Caco-2 (cell line): ENCODE measurements around the gene FKBP1B. TPM values are rescaled to one million over a fixed set of nuclear protein-coding genes. Genes with fewer than 3 reads are reported as not detected.
"Not testable (repeated sequence)": the region's sequence is repeated elsewhere in the genome, so short reads cannot be mapped to it uniquely, and the experiment has no call there.

Source experiments
- BruUV-seq: library from RNA; stranded (reverse); fragments of 400-500 nt; replicated peaks from 2 replicates; lab custom pipeline; 2021; lab: Mats Ljungman, UMichigan
- CTCF ChIA-PET: fragments of 300-600 bp; sonication (Branson Sonifier 250); formaldehyde crosslinking; loops from one replicate; lab custom pipeline; 2022; ENCODE audit warnings: antibody characterized with exemption; lab: Charles Lee
- POLR2A ChIA-PET: fragments of 300-600 bp; sonication (Branson Sonifier 250); formaldehyde crosslinking; loops from one replicate; lab custom pipeline; 2022; ENCODE audit warnings: antibody characterized with exemption; lab: Charles Lee
- DNase-seq, 2 experiments: peaks; one replicate each; pipeline versions ENCODE4 v3.0.0 to v3.0.0-alpha.2; 2020 to 2022
- H3K27me3 ChIP-seq: replicated peaks from 2 replicates; pipeline ENCODE4 v1.6.0; 2011; ENCODE audit warnings: low read length; ENCODE audit not compliant: control insufficient read depth, insufficient read depth
- H3K36me3 ChIP-seq: 2 replicates; pipeline ENCODE4 v1.5.1; 2011; ENCODE audit warnings: low read length; ENCODE audit not compliant: control insufficient read depth, insufficient read depth
- H3K4me1 ChIP-seq: fragments of 250-450 bp; sonication (Bioruptor Pico); 2 replicates; pipeline ENCODE4 v1.5.1; 2020; ENCODE audit warnings: mild to moderate bottlenecking
- H3K4me3 ChIP-seq: 2 replicates; pipeline ENCODE4 v1.5.1; 2011; ENCODE audit warnings: low read depth, mild to moderate bottlenecking, control low read depth, low read length
- H3K9me3 ChIP-seq: fragments of 250-450 bp; sonication (Bioruptor Pico); 2 replicates; pipeline ENCODE4 v1.5.1; 2020; ENCODE audit warnings: mild to moderate bottlenecking, moderate library complexity
- H3K27ac Mint-ChIP-seq: one replicate; pipeline ENCODE4 v1.8.0; 2022; ENCODE audit warnings: mixed read lengths; ENCODE audit not compliant: unreplicated experiment
- H3K27me3 Mint-ChIP-seq: one replicate; pipeline ENCODE4 v1.8.0; 2022; ENCODE audit warnings: mixed read lengths; ENCODE audit not compliant: insufficient read depth, unreplicated experiment
- H3K36me3 Mint-ChIP-seq: one replicate; pipeline ENCODE4 v1.8.0; 2022; ENCODE audit warnings: mild to moderate bottlenecking, mixed read lengths; ENCODE audit not compliant: insufficient read depth, unreplicated experiment
- H3K4me1 Mint-ChIP-seq: one replicate; pipeline ENCODE4 v1.8.0; 2022; ENCODE audit warnings: low read depth, mixed read lengths; ENCODE audit not compliant: unreplicated experiment
- H3K4me3 Mint-ChIP-seq: one replicate; pipeline ENCODE4 v1.8.0; 2022; ENCODE audit warnings: mild to moderate bottlenecking, moderate library complexity, mixed read lengths; ENCODE audit not compliant: unreplicated experiment
- H3K9me3 Mint-ChIP-seq: one replicate; pipeline ENCODE4 v1.8.0; 2022; ENCODE audit warnings: mixed read lengths; ENCODE audit not compliant: unreplicated experiment
- intact Hi-C: fragments of 100-400 bp; cut with micrococcal nuclease; formaldehyde crosslinking; loops from one replicate; pipeline ENCODE4 v1.10.0; 2022; ENCODE audit not compliant: unreplicated experiment
- total RNA-seq: library from RNA; stranded (reverse); gene quantifications from 2 replicates; pipeline ENCODE4 v1.2.3, GENCODE V29; 2022
- TF ChIP-seq, protein P1 (sequence below), 2 experiments: fragments of 200-600 bp in 1 of 2; IDR thresholded peaks; 1 replicate in 1 of 2; 2 replicates in 1 of 2; pipeline versions ENCODE4 v1.5.1 to v1.8.0; 2011 to 2022; ENCODE audit warnings: antibody characterized with exemption in 1 of 2, control low read depth in 1 of 2, inconsistent platforms in 1 of 2, low read depth in 1 of 2, low read length in 1 of 2, mild to moderate bottlenecking in 1 of 2, moderate library complexity in 1 of 2; ENCODE audit not compliant: insufficient read depth in 1 of 2, severe bottlenecking in 1 of 2, unreplicated experiment in 1 of 2

Gene FKBP1B
- total RNA-seq, 1 experiment from 2014 or later, result 3.2 TPM

DNA sequence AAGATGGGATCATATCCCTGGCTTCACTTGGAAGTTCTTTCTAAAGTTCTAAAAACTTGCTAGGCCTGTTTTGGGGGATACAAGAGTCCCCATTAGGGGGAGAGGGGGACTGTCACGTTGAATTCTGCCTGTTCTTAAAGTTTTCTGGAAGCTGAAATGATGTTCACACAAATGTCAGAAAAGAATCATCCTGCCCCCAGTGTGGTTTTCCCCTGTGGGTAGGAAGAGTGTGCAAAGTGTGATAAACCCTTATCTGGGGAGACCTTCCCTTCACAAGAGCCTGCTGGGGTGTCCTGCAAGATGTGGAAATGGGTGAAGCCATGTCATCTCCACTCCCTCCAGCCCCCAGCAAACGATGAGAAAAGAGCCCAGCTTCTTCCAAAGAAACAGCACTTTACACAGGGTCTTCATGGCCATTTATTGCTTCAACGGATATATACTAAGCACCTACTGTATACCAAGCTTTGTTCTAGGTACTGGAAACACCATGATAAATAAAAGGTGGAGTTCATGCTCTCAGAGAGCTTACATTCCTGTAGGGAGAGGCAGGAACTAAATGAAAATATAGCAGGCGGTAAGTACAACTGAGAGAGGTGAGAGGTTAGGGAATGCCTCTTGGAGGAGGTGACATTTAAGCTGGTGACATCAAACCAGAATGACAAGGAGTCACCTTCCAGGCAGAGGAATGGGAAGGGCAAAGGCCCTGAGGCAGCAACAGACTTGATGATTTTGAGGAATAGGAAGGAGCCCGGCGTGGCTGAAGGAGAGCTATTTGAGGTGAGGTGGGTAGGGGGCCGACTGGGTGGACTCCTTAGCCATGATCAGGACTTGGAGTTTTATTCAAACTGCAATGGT, 38.1 kb upstream of the FKBP1B start:
- Histone ChIP-seq H3K4me3 (no peak overlapping the region), H3K27me3 (no peaks in the 10 kb centered on the region), H3K36me3 (no peaks in the 10 kb centered on the region), H3K9me3 (no peaks in the 10 kb centered on the region), H3K4me1 (peaks cover 17% of the 10 kb centered on the region)
- ChIA-PET POLR2A (no interaction called here), CTCF (interaction anchor here (0.7 to 1.4 kb wide), 2 partner anchors 84 to 589 kb away, joined by 3 read pairs; no protein-coding TSS in a partner anchor)
- Mint-ChIP-seq H3K4me3 (no peak overlapping the region), H3K27ac (no peak overlapping the region), H3K4me1 (peaks cover 29% of the 10 kb centered on the region), H3K9me3 (no peaks in the 10 kb centered on the region), H3K36me3 (no peaks in the 10 kb centered on the region), H3K27me3 (no peaks in the 10 kb centered on the region)
- BruUV-seq, result no TSS peak
- intact Hi-C loops, result no loop called here
- no peak for DNase-seq
- TF ChIP-seq, protein P1, sequence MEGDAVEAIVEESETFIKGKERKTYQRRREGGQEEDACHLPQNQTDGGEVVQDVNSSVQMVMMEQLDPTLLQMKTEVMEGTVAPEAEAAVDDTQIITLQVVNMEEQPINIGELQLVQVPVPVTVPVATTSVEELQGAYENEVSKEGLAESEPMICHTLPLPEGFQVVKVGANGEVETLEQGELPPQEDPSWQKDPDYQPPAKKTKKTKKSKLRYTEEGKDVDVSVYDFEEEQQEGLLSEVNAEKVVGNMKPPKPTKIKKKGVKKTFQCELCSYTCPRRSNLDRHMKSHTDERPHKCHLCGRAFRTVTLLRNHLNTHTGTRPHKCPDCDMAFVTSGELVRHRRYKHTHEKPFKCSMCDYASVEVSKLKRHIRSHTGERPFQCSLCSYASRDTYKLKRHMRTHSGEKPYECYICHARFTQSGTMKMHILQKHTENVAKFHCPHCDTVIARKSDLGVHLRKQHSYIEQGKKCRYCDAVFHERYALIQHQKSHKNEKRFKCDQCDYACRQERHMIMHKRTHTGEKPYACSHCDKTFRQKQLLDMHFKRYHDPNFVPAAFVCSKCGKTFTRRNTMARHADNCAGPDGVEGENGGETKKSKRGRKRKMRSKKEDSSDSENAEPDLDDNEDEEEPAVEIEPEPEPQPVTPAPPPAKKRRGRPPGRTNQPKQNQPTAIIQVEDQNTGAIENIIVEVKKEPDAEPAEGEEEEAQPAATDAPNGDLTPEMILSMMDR (IDR thresholded peaks at IDR 0.05; ENCODE audit: insufficient read depth in 1 of 2, low read depth in 1 of 2, low read length in 1 of 2, severe bottlenecking in 1 of 2, unreplicated experiment in 1 of 2), result no peak

DNA sequence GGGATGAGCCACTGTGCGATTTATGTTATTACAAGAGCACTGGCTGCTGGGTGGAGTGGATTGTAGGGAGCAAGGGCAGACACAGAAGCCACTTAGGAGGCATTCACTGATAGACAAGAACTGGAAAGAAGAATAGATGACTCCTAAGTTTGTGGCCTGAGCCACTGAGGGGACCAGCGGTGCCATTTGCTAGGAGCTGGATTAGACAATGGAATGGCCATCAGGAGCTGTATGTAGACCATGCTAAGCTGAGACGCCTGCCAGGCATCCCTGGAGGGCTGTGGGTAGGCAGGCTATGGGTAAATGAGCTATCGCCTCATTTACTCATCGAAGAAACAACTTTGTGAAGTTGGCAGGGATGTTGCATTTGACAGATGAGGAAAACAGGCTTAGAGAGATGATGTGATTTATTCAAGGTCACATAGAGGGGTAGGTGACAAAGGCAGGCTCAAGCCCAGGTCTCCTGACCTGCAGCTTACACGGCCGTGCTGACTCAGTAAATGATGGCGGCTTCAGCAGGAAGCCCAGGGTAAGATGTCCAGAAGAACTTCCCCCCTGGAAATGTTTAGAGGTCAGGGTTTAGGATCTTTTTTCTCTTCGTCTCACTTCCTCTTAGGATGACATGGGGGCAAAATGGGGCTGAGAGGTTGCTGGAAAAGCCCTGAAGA, 36.9 kb upstream of the FKBP1B start:
- H3K36me3 Mint-ChIP-seq, result no peaks in the 10 kb centered on the region
- H3K4me1 ChIP-seq, result peaks cover 22% of the 10 kb centered on the region
- DNase-seq, result no peak
- no peaks in the 10 kb centered on the region for H3K9me3 Mint-ChIP-seq
- no TSS peak for BruUV-seq
- H3K4me3 ChIP-seq, result no peak overlapping the region
- no peak overlapping the region for H3K4me3 Mint-ChIP-seq
- TF ChIP-seq, protein P1 (IDR thresholded peaks at IDR 0.05; ENCODE audit: insufficient read depth in 1 of 2, low read depth in 1 of 2, low read length in 1 of 2, severe bottlenecking in 1 of 2, unreplicated experiment in 1 of 2), result no peak
- no peaks in the 10 kb centered on the region for H3K27me3 Mint-ChIP-seq
- CTCF ChIA-PET, result interaction anchor here (1.4 kb wide), 1 partner anchor 85 kb away, joined by 3 read pairs; no protein-coding TSS in a partner anchor
- H3K4me1 Mint-ChIP-seq, result peaks cover 30% of the 10 kb centered on the region
- H3K9me3 ChIP-seq, result no peaks in the 10 kb centered on the region
- POLR2A ChIA-PET, result no interaction called here
- intact Hi-C loops, result no loop called here
- H3K36me3 ChIP-seq, result no peaks in the 10 kb centered on the region
- no peaks in the 10 kb centered on the region for H3K27me3 ChIP-seq
- H3K27ac Mint-ChIP-seq, result no peak overlapping the region

DNA sequence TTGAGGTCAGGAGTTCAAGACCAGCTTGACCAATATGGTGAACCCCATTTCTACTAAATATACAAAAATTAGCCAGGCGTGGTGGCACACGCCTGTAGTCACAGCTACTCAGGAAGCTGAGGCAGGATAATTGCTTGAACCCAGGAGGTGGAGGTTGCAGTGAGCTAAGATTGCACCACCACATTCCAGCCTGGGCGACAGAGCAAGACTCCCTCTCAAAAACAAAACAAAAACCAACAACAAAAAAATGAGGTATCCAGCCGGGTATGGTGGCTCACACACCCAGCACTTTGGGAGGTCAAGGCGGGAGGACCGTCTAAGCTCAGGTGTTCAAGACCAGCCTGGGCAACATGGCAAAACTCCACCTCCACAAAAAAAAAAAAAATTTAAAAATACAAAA, 34.6 kb upstream of the FKBP1B start:
- H3K9me3 ChIP-seq, H3K4me3 ChIP-seq, POLR2A ChIA-PET, H3K4me3 Mint-ChIP-seq, H3K27me3 ChIP-seq, H3K27me3 Mint-ChIP-seq, H3K9me3 Mint-ChIP-seq, H3K36me3 Mint-ChIP-seq, DNase-seq, H3K36me3 ChIP-seq: not testable (repeated sequence)
- H3K4me1 Mint-ChIP-seq, result peaks cover 30% of the 10 kb centered on the region
- CTCF ChIA-PET, result interaction anchor here (0.6 to 1.3 kb wide), 5 partner anchors 33 to 88 kb away, joined by 3 to 5 read pairs (median 3); partner anchors contain the start of genes ATAD2B, SF3B6, TP53I3 and WDCP
- H3K4me1 ChIP-seq, result peaks cover 22% of the 10 kb centered on the region
- BruUV-seq, result TSS peak; percentile 68
- H3K27ac Mint-ChIP-seq, result peak overlapping the region; percentile 69
- intact Hi-C loops, result loop anchor here (1.0 kb wide), 1 partner anchor 61 kb away; the partner anchor contains the start of gene SF3B6
